ENCODE data around the gene ZNF124. TPM values are rescaled to one million over a fixed set of nuclear protein-coding genes. Genes with fewer than 3 reads are reported as not detected.
"Not testable (repeated sequence)": the region's sequence is repeated elsewhere in the genome, so short reads cannot be mapped to it uniquely, and the experiment has no call there.

ZNF124 gene
- 3.4 TPM for polyA plus RNA-seq (2012; ENCODE audit: low read depth, missing spikeins)

- not testable (repeated sequence) for DNase-seq (ENCODE audit: insufficient read length, low spot score)
- peak; percentile 98 for FAIRE-seq
Measured at GRCh38 chr1:247171875-247172563, at the start of gene ZNF124. Gene ZNF124, minus strand, starts transcription at chr1:247172020. Its CDS starts 143 bp downstream, at chr1:247171877.

GRCh38 chr1:247220280-247220679 is 48.5 kb upstream of the ZNF124 start:
- not testable (repeated sequence) for FAIRE-seq; DNase-seq (ENCODE audit: insufficient read length, low spot score)

- TF ChIP-seq POLR2A (IDR thresholded peaks at IDR 0.05; ENCODE audit: low read depth, low read length) (no peak), TAF1 (IDR thresholded peaks at IDR 0.05; ENCODE audit: low read depth, low read length) (no peak), POLR2AphosphoS5 (IDR thresholded peaks at IDR 0.05; ENCODE audit: low read depth, low read length) (no peak), PAX5 (IDR thresholded peaks at IDR 0.05; ENCODE audit: insufficient read depth, low read length, severe bottlenecking) (no peak), SPI1 (IDR thresholded peaks at IDR 0.05; ENCODE audit: low read depth, low read length) (no peak), POU2F2 (IDR thresholded peaks at IDR 0.05; ENCODE audit: low read depth, low read length) (no peak)
- DNase-seq (ENCODE audit: insufficient read length, low spot score) = no peak
- FAIRE-seq = no peak
Measured at GRCh38 chr1:247218121-247218651, 46.4 kb upstream of the ZNF124 start.

- no peak for FAIRE-seq
- TF ChIP-seq POU2F2 (IDR thresholded peaks at IDR 0.05; ENCODE audit: low read depth, low read length) (no peak), TAF1 (IDR thresholded peaks at IDR 0.05; ENCODE audit: low read depth, low read length) (no peak), POLR2A (IDR thresholded peaks at IDR 0.05; ENCODE audit: low read depth, low read length) (no peak), PAX5 (IDR thresholded peaks at IDR 0.05; ENCODE audit: insufficient read depth, low read length, severe bottlenecking) (no peak), POLR2AphosphoS5 (IDR thresholded peaks at IDR 0.05; ENCODE audit: low read depth, low read length) (no peak), SPI1 (IDR thresholded peaks at IDR 0.05; ENCODE audit: low read depth, low read length) (no peak)
- DNase-seq (ENCODE audit: insufficient read length, low spot score) = no peak
Measured at GRCh38 chr1:247216261-247216660, 44.4 kb upstream of the ZNF124 start.

- no peak for FAIRE-seq
- TF ChIP-seq PAX5 (IDR thresholded peaks at IDR 0.05; ENCODE audit: insufficient read depth, low read length, severe bottlenecking) (no peak), POLR2AphosphoS5 (IDR thresholded peaks at IDR 0.05; ENCODE audit: low read depth, low read length) (no peak), POU2F2 (IDR thresholded peaks at IDR 0.05; ENCODE audit: low read depth, low read length) (no peak), SPI1 (IDR thresholded peaks at IDR 0.05; ENCODE audit: low read depth, low read length) (no peak), POLR2A (IDR thresholded peaks at IDR 0.05; ENCODE audit: low read depth, low read length) (no peak), TAF1 (IDR thresholded peaks at IDR 0.05; ENCODE audit: low read depth, low read length) (no peak)
- no peak for DNase-seq (ENCODE audit: insufficient read length, low spot score)
Measured at GRCh38 chr1:247212627-247213617, 41.1 kb upstream of the ZNF124 start.

GRCh38 chr1:247212012-247212411 is 40.2 kb upstream of the ZNF124 start:
- FAIRE-seq (peak; percentile 96), DNase-seq (ENCODE audit: insufficient read length, low spot score) (peak; percentile 13)
- peak; percentile 81 for TF ChIP-seq PAX5 (IDR thresholded peaks at IDR 0.05; ENCODE audit: insufficient read depth, low read length, severe bottlenecking)
- TF ChIP-seq TAF1 (IDR thresholded peaks at IDR 0.05; ENCODE audit: low read depth, low read length) = no peak
- no peak for TF ChIP-seq POLR2A (IDR thresholded peaks at IDR 0.05; ENCODE audit: low read depth, low read length)
- TF ChIP-seq POLR2AphosphoS5 (IDR thresholded peaks at IDR 0.05; ENCODE audit: low read depth, low read length) = no peak
- no peak for TF ChIP-seq SPI1 (IDR thresholded peaks at IDR 0.05; ENCODE audit: low read depth, low read length)
- TF ChIP-seq POU2F2 (IDR thresholded peaks at IDR 0.05; ENCODE audit: low read depth, low read length) = peak; percentile 58

GRCh38 chr1:247211339-247211738 is 39.5 kb upstream of the ZNF124 start:
- DNase-seq (ENCODE audit: insufficient read length, low spot score) (no peak), FAIRE-seq (no peak)
- no peak for TF ChIP-seq SPI1 (IDR thresholded peaks at IDR 0.05; ENCODE audit: low read depth, low read length)
- no peak for TF ChIP-seq POU2F2 (IDR thresholded peaks at IDR 0.05; ENCODE audit: low read depth, low read length)
- TF ChIP-seq PAX5 (IDR thresholded peaks at IDR 0.05; ENCODE audit: insufficient read depth, low read length, severe bottlenecking) = no peak
- no peak for TF ChIP-seq TAF1 (IDR thresholded peaks at IDR 0.05; ENCODE audit: low read depth, low read length)
- no peak for TF ChIP-seq POLR2AphosphoS5 (IDR thresholded peaks at IDR 0.05; ENCODE audit: low read depth, low read length)
- TF ChIP-seq POLR2A (IDR thresholded peaks at IDR 0.05; ENCODE audit: low read depth, low read length) = no peak

GRCh38 chr1:247210376-247211117 is 38.7 kb upstream of the ZNF124 start:
- TF ChIP-seq POLR2A (IDR thresholded peaks at IDR 0.05; ENCODE audit: low read depth, low read length) (peak; percentile 73), POU2F2 (IDR thresholded peaks at IDR 0.05; ENCODE audit: low read depth, low read length) (peak; percentile 48; the same call in 1 of the 2 replicates), SPI1 (IDR thresholded peaks at IDR 0.05; ENCODE audit: low read depth, low read length) (0 out of 2 replicates have a peak, but pooled peaks have one; percentile 13), PAX5 (IDR thresholded peaks at IDR 0.05; ENCODE audit: insufficient read depth, low read length, severe bottlenecking) (no peak), TAF1 (IDR thresholded peaks at IDR 0.05; ENCODE audit: low read depth, low read length) (peak; percentile 67), POLR2AphosphoS5 (IDR thresholded peaks at IDR 0.05; ENCODE audit: low read depth, low read length) (peak; percentile 86)
- FAIRE-seq = peak; percentile 93
- peak; percentile 82 for DNase-seq (ENCODE audit: insufficient read length, low spot score)

GRCh38 chr1:247210062-247210375 is 38.2 kb upstream of the ZNF124 start:
- TF ChIP-seq TAF1 (IDR thresholded peaks at IDR 0.05; ENCODE audit: low read depth, low read length) = no peak
- TF ChIP-seq SPI1 (IDR thresholded peaks at IDR 0.05; ENCODE audit: low read depth, low read length) = no peak
- TF ChIP-seq PAX5 (IDR thresholded peaks at IDR 0.05; ENCODE audit: insufficient read depth, low read length, severe bottlenecking) = no peak
- no peak for TF ChIP-seq POU2F2 (IDR thresholded peaks at IDR 0.05; ENCODE audit: low read depth, low read length)
- TF ChIP-seq POLR2AphosphoS5 (IDR thresholded peaks at IDR 0.05; ENCODE audit: low read depth, low read length) = no peak
- TF ChIP-seq POLR2A (IDR thresholded peaks at IDR 0.05; ENCODE audit: low read depth, low read length) = no peak
- FAIRE-seq (no peak), DNase-seq (ENCODE audit: insufficient read length, low spot score) (no peak)
